H1 (cell line): Measurements from ENCODE around the gene ATF7. TPM values are rescaled to one million over a fixed set of nuclear protein-coding genes. Genes with fewer than 3 reads are reported as not detected.
A peak's percentile ranks its signal among the peaks of the same experiment; 100 is the strongest.

ENCODE experiments used
- CHD7 ChIP-seq: fragments of 300-600 bp; sonication (generic); IDR thresholded peaks from 2 replicates; pipeline ENCODE4 v1.7.1; 2012; ENCODE audit warnings: low read length, moderate library complexity, mild to moderate bottlenecking, inconsistent platforms; ENCODE audit not compliant: insufficient replicate concordance
- HDAC2 ChIP-seq, 2 experiments: fragments of 300-600 bp in 1 of 2; sonication (generic) in 1 of 2; IDR thresholded peaks; 2 replicates each; pipeline ENCODE4 v1.6.1; 2011 to 2012; ENCODE audit warnings: low read depth in 2 of 2, low read length in 2 of 2, mild to moderate bottlenecking in 2 of 2, moderate library complexity in 2 of 2, borderline replicate concordance in 1 of 2, inconsistent platforms in 1 of 2
- KDM1A ChIP-seq: fragments of 200-600, 300-600 bp; sonication (generic); IDR thresholded peaks from 2 replicates; pipeline ENCODE4 v1.7.1; 2016; ENCODE audit warnings: mild to moderate bottlenecking, low read length, borderline replicate concordance
- NRF1 ChIP-seq: IDR thresholded peaks from 2 replicates; pipeline ENCODE4 v1.6.1; 2011; ENCODE audit warnings: mild to moderate bottlenecking, low read depth, low read length, improper control_type of control experiment
- POLR2A ChIP-seq, 2 experiments: IDR thresholded peaks; 1 replicate in 1 of 2; 2 replicates in 1 of 2; pipeline ENCODE4 v1.6.1; 2011; ENCODE audit warnings: low read depth in 2 of 2, low read length in 2 of 2, mild to moderate bottlenecking in 2 of 2; ENCODE audit errors: control extremely low read depth in 1 of 2
- SIN3A ChIP-seq, 2 experiments: IDR thresholded peaks in 1 of 2; conservative IDR thresholded peaks in 1 of 2; 2 replicates each; pipeline ENCODE4 v1.6.1; 2011 to 2012; ENCODE audit warnings: low read length in 2 of 2, improper control_type of control experiment in 1 of 2, low read depth in 1 of 2, mild to moderate bottlenecking in 1 of 2
- TEAD4 ChIP-seq: IDR thresholded peaks from 2 replicates; pipeline ENCODE4 v1.6.1; 2012; ENCODE audit warnings: low read depth, low read length, inconsistent platforms, mixed read lengths
- polyA plus RNA-seq, 7 experiments: library from polyadenylated mRNA; depleted of rRNA in 3 of 7; stranded (reverse) in 5 of 7; unstranded in 2 of 7; fragments of >200 nt in 5 of 7; fragments of 200-250 nt in 2 of 7; gene quantifications; 1 replicate in 5 of 7; 2 replicates in 1 of 7; 4 replicates in 1 of 7; pipeline versions ENCODE4 v1.2.1 to v1.2.3, GENCODE V29; 2011 to 2013; ENCODE audit warnings: missing spikeins in 2 of 7, mixed read lengths in 2 of 7
- total RNA-seq: library from RNA; stranded (reverse); fragmentation: NEBNext Ultra II Directional; extraction: Animal tissue kit (Norgen Biotek cat#: 25700); gene quantifications from 2 replicates; pipeline ENCODE4 v1.2.1, GENCODE V29; 2021

ATF7 gene
- total and polyA plus RNA-seq, 2 of the 8 experiments (the other 6 are each of a cell fraction or from before 2014, with no cell fraction given) = 10.1 to 16.6 TPM

DNA sequence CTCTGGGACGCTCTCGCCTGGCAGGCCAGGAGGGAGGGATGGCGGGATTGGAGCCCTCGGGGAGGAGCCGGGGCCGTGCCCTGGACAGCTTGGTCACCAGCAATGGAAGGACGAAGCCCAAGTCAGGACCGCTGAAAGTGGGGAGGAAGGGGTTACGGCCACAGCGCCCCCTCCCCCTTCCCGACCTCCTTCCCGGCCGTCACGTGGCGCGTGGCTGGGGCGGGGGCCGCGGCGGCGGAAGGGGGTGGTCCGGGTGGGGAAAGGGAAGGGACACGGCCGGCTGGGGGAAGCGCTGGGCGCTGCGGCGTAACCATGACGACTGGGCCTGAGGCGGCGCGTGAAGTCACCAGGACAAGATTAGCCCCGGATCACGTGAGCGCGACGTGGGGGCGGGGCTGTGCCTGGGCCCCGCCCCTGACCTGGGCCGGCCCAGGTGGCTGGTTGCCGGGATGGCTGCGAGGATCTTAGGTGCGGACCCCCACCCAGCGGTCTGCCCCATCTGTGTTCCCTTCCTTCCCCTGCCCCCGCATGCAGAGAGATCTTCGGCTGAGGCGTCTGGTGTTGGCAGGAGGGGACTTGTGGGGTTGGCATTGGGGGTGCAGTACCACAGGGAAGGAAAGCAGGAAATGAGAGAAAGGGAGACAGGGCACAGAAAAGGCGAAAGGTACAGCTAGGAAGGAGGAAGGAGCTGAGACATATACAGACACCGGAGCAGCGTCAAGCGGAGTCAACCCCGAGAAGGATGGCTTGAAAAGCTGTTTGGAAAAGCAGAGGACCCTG, 133.2 kb downstream of the ATF7 start (continued):
- no peak for TF ChIP-seq NRF1
- peak; percentile 36 to 42; a peak in 2 of 4 replicates for TF ChIP-seq HDAC2 (IDR thresholded peaks at IDR 0.05; ENCODE audit: borderline replicate concordance in 1 of 2, low read depth in 2 of 2, low read length in 2 of 2)
- no peak for TF ChIP-seq KDM1A
- no peak for TF ChIP-seq CHD7
- no peak for TF ChIP-seq TEAD4
- TF ChIP-seq SIN3A (conservative IDR thresholded peaks at IDR 0.05 in 1 of 2, IDR thresholded peaks at IDR 0.05 in 1 of 2; ENCODE audit: low read depth in 1 of 2, low read length in 2 of 2) = peak in 1 of 2 experiments; percentile 89; a peak in 2 of 4 replicates
- TF ChIP-seq POLR2A (IDR thresholded peaks at IDR 0.05; ENCODE audit: control extremely low read depth in 1 of 2, low read depth in 2 of 2, low read length in 2 of 2) = peak in 1 of 2 experiments; percentile 76; a peak in 2 of 3 replicates
